ENCODE data around the gene KSR1. TPM values are rescaled to one million over a fixed set of nuclear protein-coding genes. Genes with fewer than 3 reads are reported as not detected.

The KSR1 gene
- total RNA-seq, 2 donors from 2014 or later, result 11.5 to 23.7 TPM

DNA sequence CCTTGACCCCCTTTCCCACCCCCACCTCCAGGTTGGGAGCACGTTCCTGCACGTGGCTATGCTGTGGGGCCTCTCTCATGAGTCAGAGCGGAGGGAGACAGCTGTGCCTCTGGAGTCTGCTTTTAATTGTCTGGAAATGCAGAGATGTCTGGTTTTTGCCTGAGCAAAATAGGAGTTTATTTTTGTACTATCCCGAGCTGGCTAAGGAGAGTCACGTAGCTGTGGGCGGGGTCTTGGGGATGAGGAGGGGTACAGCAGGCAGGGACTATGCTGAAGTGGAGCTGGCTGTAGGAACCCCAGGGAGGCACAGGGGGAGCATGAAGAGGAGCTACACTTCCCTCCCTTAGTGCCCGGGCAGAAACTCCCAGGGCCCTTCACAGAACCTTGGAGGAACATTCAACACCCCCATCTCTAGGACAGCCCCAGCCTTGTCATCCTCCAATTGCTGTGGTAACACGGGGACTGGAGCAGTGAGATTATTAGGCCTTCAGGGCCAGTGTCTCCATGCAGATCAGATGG is 130.0 kb downstream of the KSR1 start:
- H3K4me3 ChIP-seq, result no peak overlapping the region
- H3K36me3 ChIP-seq, result no peaks in the 10 kb centered on the region
- no peak for DNase-seq (ENCODE audit: low spot score)
- 69% methylated on average over 8 of the region's 8 CpGs for WGBS
- no peaks in the 10 kb centered on the region for H3K4me1 ChIP-seq (replicated peaks)
- H3K9me3 ChIP-seq, result no peaks in the 10 kb centered on the region
- H3K27ac ChIP-seq, result no peak overlapping the region
- no peaks in the 10 kb centered on the region for H3K27me3 ChIP-seq (replicated peaks; ENCODE audit: insufficient read depth)
- intact Hi-C loops (cut with DNase I), result no loop called here
- TF ChIP-seq POLR2A (IDR thresholded peaks at IDR 0.05), result no peak
- TF ChIP-seq, protein P1, sequence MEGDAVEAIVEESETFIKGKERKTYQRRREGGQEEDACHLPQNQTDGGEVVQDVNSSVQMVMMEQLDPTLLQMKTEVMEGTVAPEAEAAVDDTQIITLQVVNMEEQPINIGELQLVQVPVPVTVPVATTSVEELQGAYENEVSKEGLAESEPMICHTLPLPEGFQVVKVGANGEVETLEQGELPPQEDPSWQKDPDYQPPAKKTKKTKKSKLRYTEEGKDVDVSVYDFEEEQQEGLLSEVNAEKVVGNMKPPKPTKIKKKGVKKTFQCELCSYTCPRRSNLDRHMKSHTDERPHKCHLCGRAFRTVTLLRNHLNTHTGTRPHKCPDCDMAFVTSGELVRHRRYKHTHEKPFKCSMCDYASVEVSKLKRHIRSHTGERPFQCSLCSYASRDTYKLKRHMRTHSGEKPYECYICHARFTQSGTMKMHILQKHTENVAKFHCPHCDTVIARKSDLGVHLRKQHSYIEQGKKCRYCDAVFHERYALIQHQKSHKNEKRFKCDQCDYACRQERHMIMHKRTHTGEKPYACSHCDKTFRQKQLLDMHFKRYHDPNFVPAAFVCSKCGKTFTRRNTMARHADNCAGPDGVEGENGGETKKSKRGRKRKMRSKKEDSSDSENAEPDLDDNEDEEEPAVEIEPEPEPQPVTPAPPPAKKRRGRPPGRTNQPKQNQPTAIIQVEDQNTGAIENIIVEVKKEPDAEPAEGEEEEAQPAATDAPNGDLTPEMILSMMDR (IDR thresholded peaks at IDR 0.05), result no peak
- TF ChIP-seq POLR2AphosphoS5 (IDR thresholded peaks at IDR 0.05), result no peak

DNA sequence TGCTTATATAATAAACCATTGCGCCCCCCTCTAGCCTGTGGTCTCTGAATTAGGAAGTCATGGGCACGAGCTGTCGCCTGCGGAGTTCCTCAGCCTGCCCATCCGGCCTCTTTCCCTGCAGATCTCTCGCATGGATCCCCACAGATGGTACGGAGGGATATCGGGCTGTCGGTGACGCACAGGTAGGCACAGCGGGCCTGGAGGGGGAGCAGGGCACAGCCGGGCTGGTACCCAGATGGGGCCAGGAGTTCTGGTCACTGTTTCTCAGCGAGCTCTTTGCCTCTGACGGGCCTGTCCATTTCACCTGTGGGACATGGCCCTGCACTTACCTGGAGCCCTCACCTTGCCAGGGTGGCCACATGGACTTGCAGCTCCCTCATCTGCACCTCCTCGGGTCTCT is 132.1 kb downstream of the KSR1 start:
- TF ChIP-seq POLR2AphosphoS5 (IDR thresholded peaks at IDR 0.05) (no peak), POLR2A (IDR thresholded peaks at IDR 0.05) (no peak)
- H3K36me3 ChIP-seq, result peaks cover 0 to 4% of the 10 kb centered on the region in 2 donors
- no peak overlapping the region for H3K4me3 ChIP-seq
- intact Hi-C loops (cut with DNase I), result no loop called here
- no peaks in the 10 kb centered on the region for H3K9me3 ChIP-seq
- H3K4me1 ChIP-seq (replicated peaks), result no peaks in the 10 kb centered on the region
- DNase-seq (ENCODE audit: low spot score), result no peak
- H3K27me3 ChIP-seq (replicated peaks; ENCODE audit: insufficient read depth), result no peaks in the 10 kb centered on the region
- WGBS, result 97% methylated on average over 15 of the region's 15 CpGs
- no peak overlapping the region for H3K27ac ChIP-seq

DNA sequence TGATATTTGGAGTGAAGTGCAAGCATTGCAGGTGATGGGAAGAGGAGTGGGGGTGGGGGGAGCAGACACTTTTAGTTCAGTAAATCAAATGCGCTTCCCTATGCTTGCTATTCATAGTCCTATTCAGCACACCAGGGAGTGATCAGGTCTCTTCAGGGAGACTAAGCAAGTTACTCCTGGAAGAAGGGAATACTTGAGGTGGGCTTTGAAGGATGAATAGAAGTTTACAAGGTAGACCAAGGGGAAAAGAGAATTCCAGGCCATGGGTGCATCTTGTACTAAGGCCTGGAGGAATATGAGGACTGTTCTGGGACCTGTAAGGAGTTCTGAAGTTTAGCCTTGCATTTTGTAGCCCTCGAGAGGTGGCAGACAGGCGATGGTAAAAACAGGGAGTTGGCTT is 134.6 kb downstream of the KSR1 start:
- Histone ChIP-seq H3K27me3 (replicated peaks; ENCODE audit: insufficient read depth) (no peaks in the 10 kb centered on the region), H3K4me1 (replicated peaks) (no peaks in the 10 kb centered on the region), H3K27ac (no peak overlapping the region), H3K4me3 (no peak overlapping the region), H3K9me3 (no peaks in the 10 kb centered on the region), H3K36me3 (peaks cover 0 to 4% of the 10 kb centered on the region in 2 donors)
- TF ChIP-seq POLR2A (IDR thresholded peaks at IDR 0.05), result no peak
- TF ChIP-seq, protein P1 (IDR thresholded peaks at IDR 0.05), result no peak
- TF ChIP-seq POLR2AphosphoS5 (IDR thresholded peaks at IDR 0.05), result no peak
- no peak for DNase-seq (ENCODE audit: low spot score)
- intact Hi-C loops (cut with DNase I), result no loop called here
- 96% methylated on average over 3 of the region's 3 CpGs for WGBS

DNA sequence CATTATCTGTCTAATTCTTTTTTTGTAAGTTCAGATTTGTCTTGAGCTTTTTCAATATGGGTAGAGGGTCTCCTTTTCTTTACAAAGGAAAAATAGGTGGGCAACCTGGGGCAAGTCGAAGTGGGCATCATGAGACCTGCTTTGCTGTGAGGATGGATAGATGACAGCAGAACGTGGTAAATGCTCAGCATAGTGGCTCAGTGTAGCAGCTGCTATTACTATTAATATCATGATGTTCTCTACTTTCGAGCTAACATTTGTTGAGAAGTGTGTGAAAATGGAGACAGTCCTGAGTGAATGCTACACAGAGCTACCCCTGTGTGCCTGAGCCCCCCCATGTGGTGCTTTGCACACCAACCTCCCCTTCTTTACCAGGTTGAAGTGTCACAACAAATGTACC is 135.7 kb downstream of the KSR1 start:
- 88% methylated on average over 3 of the region's 3 CpGs for WGBS
- H3K27ac ChIP-seq, result no peak overlapping the region
- intact Hi-C loops (cut with DNase I), result no loop called here
- peaks cover 0 to 4% of the 10 kb centered on the region in 2 donors for H3K36me3 ChIP-seq
- no peaks in the 10 kb centered on the region for H3K9me3 ChIP-seq
- no peaks in the 10 kb centered on the region for H3K27me3 ChIP-seq (replicated peaks; ENCODE audit: insufficient read depth)
- H3K4me3 ChIP-seq, result no peak overlapping the region
- H3K4me1 ChIP-seq (replicated peaks), result no peaks in the 10 kb centered on the region
- TF ChIP-seq POLR2AphosphoS5 (IDR thresholded peaks at IDR 0.05) (no peak), POLR2A (IDR thresholded peaks at IDR 0.05) (no peak)
- TF ChIP-seq, protein P1 (IDR thresholded peaks at IDR 0.05), result no peak
- no peak for DNase-seq (ENCODE audit: low spot score)

DNA sequence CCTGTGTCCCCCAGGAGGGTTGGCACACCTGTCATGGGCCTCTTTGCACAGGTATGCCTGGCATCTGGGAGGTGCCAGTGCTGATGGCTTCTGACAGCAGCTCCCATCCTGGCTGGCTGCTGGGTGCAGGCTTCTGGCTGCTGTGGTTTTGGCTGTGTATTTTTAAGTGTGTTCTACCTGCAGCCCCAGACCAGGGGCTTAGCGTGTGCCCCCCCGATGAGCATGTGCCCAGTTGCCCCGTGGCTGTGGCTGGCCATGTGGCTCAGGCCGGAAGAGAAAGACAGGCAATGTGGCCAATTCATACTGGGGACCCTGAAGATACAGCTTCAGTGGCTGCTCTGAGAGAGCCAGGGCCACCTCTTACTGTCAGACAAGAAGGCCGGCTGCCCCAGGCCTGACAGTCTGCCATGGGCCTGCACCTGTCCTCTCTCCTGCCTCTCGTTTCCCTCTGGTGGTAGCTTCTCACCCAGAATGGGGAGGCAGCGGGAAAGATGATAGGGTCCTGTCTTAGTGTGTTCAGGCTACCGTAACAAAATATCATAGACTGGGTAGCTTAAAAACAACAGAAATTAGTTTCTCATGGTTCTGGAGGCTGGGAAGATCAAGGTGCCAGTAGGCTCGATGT is 137.1 kb downstream of the KSR1 start:
- no peak overlapping the region for H3K4me3 ChIP-seq
- TF ChIP-seq POLR2A (IDR thresholded peaks at IDR 0.05) (no peak), POLR2AphosphoS5 (IDR thresholded peaks at IDR 0.05) (no peak)
- TF ChIP-seq, protein P1 (IDR thresholded peaks at IDR 0.05), result no peak
- H3K36me3 ChIP-seq, result peaks cover 0 to 4% of the 10 kb centered on the region in 2 donors
- intact Hi-C loops (cut with DNase I), result no loop called here
- no peak for DNase-seq (ENCODE audit: low spot score)
- no peak overlapping the region for H3K27ac ChIP-seq
- H3K27me3 ChIP-seq (replicated peaks; ENCODE audit: insufficient read depth), result no peaks in the 10 kb centered on the region
- H3K9me3 ChIP-seq, result no peaks in the 10 kb centered on the region
- H3K4me1 ChIP-seq (replicated peaks), result no peaks in the 10 kb centered on the region
- 95% methylated on average over 9 of the region's 9 CpGs for WGBS
